Stimulated activated CD4-positive, alpha-beta T cell treated with anti-CD3 and anti-CD28 coated beads, TNF-alpha, amount 100 ng/mL, for 1 hour (primary cell): Measurements from ENCODE around the gene ZCCHC7.

Experiments used
- DNase-seq, 3 donors: peaks; one replicate each; pipeline ENCODE4 v3.0.0-alpha.2; 2020; ENCODE audit warnings: low read depth in 3 of 3, low spot score in 1 of 3

ZCCHC7 gene

GRCh38 chr9:37398464-37399025, 278.2 kb downstream of the ZCCHC7 start:
- no peak for DNase-seq

- DNase-seq = no peak
Observed at GRCh38 chr9:37399336-37399735, 279.0 kb downstream of the ZCCHC7 start.

GRCh38 chr9:37404590-37404989, 284.2 kb downstream of the ZCCHC7 start:
- DNase-seq = no peak

- no peak for DNase-seq
Observed at GRCh38 chr9:37405350-37405749, 285.0 kb downstream of the ZCCHC7 start.

- no peak for DNase-seq
Observed at GRCh38 chr9:37405764-37406380, 285.5 kb downstream of the ZCCHC7 start.

GRCh38 chr9:37406603-37407401, 286.4 kb downstream of the ZCCHC7 start:
- no peak for DNase-seq

GRCh38 chr9:37407468-37407867, 287.1 kb downstream of the ZCCHC7 start:
- DNase-seq = no peak
